PC-3 (cell line): Measurements from ENCODE around the gene GPRC5B.

ENCODE experiments used
- EZH2 ChIP-seq: fragments of 300-600 bp; sonication (generic); IDR thresholded peaks from one replicate; pipeline ENCODE4 v1.6.1; 2017; ENCODE audit warnings: antibody characterized with exemption, mild to moderate bottlenecking, low read length; ENCODE audit not compliant: unreplicated experiment
- EZH2phosphoT487 ChIP-seq: fragments of 300-600 bp; sonication (generic); IDR thresholded peaks from 2 replicates; pipeline ENCODE4 v1.6.1; 2018; ENCODE audit warnings: mild to moderate bottlenecking, antibody characterized with exemption, low read length, borderline replicate concordance
- TF ChIP-seq, protein P1 (sequence below): fragments of 300-600 bp; sonication (generic); conservative IDR thresholded peaks from 2 replicates; pipeline ENCODE4 v1.5.1; 2017; ENCODE audit warnings: antibody characterized with exemption, low read depth, mild to moderate bottlenecking, low read length

DNA sequence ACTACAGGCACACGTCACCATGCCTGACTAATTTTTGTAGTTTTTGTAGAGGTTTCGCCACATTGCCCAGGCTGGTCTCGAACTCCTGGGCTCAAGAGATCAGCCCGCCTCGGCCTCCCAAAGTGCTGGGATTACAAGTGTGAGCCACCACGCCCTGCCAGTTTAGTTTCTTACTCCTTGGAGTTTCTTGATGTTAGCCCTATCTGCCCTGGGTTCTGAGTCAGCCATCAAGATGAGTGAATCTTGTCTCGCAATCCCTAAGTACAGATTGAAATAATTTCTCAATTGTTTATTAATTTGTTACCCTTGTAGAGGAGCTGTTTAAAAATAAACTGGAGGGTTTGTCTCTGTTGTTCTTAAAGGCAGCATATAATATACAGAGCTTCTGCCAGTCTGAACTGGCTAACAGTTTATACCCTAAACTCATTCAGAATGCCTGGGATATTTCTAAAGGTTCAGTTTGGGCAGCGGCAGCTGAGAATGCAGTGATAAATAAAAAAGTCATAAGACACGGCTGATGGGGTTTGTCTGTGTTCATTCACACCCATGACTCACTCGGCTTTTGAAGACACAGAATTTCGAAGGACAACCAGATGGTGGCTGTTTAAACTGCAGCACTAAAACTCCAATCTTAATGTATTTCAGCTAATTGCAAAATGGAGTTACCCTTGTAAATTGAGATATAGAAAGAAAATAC, 39.6 kb downstream of the GPRC5B start:
- TF ChIP-seq EZH2 (no peak), EZH2phosphoT487 (no peak)
- TF ChIP-seq, protein P1, sequence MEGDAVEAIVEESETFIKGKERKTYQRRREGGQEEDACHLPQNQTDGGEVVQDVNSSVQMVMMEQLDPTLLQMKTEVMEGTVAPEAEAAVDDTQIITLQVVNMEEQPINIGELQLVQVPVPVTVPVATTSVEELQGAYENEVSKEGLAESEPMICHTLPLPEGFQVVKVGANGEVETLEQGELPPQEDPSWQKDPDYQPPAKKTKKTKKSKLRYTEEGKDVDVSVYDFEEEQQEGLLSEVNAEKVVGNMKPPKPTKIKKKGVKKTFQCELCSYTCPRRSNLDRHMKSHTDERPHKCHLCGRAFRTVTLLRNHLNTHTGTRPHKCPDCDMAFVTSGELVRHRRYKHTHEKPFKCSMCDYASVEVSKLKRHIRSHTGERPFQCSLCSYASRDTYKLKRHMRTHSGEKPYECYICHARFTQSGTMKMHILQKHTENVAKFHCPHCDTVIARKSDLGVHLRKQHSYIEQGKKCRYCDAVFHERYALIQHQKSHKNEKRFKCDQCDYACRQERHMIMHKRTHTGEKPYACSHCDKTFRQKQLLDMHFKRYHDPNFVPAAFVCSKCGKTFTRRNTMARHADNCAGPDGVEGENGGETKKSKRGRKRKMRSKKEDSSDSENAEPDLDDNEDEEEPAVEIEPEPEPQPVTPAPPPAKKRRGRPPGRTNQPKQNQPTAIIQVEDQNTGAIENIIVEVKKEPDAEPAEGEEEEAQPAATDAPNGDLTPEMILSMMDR: no peak
